Testis (tissue), 2 donors: ENCODE results near the gene ARHGEF16.

Experiments
- CTCF ChIP-seq, 3 experiments: fragments of 450-650 bp in 2 of 3; fragments of 200-600 bp in 1 of 3; sonication (generic) in 1 of 3; IDR thresholded peaks; one replicate each; pipeline ENCODE4 v1.5.1; 2016 to 2019; ENCODE audit warnings: antibody characterized with exemption in 3 of 3, mild to moderate bottlenecking in 2 of 3, moderate library complexity in 1 of 3
- POLR2A ChIP-seq: fragments of 450-650 bp; IDR thresholded peaks from one replicate; pipeline ENCODE4 v1.6.1; 2017; ENCODE audit warnings: antibody characterized with exemption, mild to moderate bottlenecking, moderate library complexity

- TF ChIP-seq CTCF (IDR thresholded peaks at IDR 0.05) = no peak
- TF ChIP-seq POLR2A = no peak
Measured at GRCh38 chr1:3509721-3510120, 55.3 kb downstream of the ARHGEF16 start.
